Peyer's patch (tissue), 4 donors: Measurements from ENCODE around the gene NRXN3.

Experiments
- CTCF ChIP-seq, 6 experiments: fragments of 450-650 bp in 4 of 6; fragments of 200-600 bp in 2 of 6; sonication (generic) in 1 of 6; IDR thresholded peaks; one replicate each; pipeline ENCODE4 v1.5.1; 2017 to 2019; ENCODE audit warnings: antibody characterized with exemption in 6 of 6, mild to moderate bottlenecking in 3 of 6, moderate library complexity in 1 of 6
- POLR2A ChIP-seq, 2 donors: fragments of 450-650 bp; IDR thresholded peaks; one replicate each; pipeline ENCODE4 v1.5.1; 2017; ENCODE audit warnings: antibody characterized with exemption in 2 of 2, mild to moderate bottlenecking in 2 of 2, moderate library complexity in 2 of 2

- TF ChIP-seq CTCF (IDR thresholded peaks at IDR 0.05) (no peak), POLR2A (IDR thresholded peaks at IDR 0.05) (no peak)
Measured at GRCh38 chr14:78701246-78701645, 531.1 kb downstream of the NRXN3 start.
